Stimulated activated CD4-positive, alpha-beta T cell treated with anti-CD3 and anti-CD28 coated beads, Interleukin-1b, Interleukin-23, amount 100 ng/mL, for 1 hour (primary cell): Measurements from ENCODE around the gene PALM2AKAP2.
"Not testable (repeated sequence)": the region's sequence is repeated elsewhere in the genome, so short reads cannot be mapped to it uniquely, and the experiment has no call there.

ENCODE experiments used
- DNase-seq, 2 donors: peaks; one replicate each; pipeline ENCODE4 v3.0.0-alpha.2; 2020; ENCODE audit warnings: low read depth in 2 of 2

PALM2AKAP2 gene

DNA sequence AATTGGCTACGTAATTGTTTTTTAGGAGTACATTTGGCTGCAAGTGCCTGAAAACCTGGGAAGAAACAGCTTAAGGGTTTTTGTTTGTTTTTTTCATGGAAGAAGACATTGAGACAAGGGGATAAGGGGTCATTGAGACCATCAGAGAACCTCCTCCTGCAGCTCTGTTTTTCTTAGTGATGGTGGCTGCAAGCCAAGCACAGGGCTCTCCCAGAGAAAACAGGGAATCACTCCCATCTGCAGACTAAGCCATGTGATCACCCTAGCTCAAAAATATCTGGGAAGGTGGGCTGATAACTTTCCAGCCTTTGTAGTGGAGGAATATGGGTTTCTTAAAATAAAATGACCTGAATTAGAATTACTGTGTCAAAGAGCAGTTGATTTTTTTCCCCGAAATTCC lies 25.1 kb downstream of the PALM2AKAP2 start:
- no peak for DNase-seq

GRCh38 chr9:109806506-109807115 lies 26.6 kb downstream of the PALM2AKAP2 start:
- no peak for DNase-seq

DNA sequence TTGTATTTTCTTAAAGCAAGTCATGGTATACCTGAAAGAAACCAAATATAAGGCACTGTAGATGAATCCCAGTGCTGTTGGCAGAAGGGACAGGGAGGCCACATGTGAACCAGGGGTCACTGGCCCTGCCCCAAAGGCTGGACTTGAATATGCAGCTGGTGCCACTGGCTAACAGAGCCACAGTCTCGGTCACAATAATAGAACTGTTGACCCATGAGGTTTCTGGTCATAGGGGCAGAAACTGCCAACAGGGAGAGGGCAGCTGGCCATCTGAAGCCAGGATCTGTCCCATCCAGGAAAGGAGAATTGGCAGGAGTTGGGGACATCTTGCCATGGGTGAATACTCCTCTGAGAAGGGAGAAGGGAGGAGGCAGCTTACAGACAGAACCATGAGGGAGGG lies 31.9 kb downstream of the PALM2AKAP2 start:
- DNase-seq = no peak

GRCh38 chr9:109812331-109812730 lies 32.3 kb downstream of the PALM2AKAP2 start:
- DNase-seq = no peak

DNA sequence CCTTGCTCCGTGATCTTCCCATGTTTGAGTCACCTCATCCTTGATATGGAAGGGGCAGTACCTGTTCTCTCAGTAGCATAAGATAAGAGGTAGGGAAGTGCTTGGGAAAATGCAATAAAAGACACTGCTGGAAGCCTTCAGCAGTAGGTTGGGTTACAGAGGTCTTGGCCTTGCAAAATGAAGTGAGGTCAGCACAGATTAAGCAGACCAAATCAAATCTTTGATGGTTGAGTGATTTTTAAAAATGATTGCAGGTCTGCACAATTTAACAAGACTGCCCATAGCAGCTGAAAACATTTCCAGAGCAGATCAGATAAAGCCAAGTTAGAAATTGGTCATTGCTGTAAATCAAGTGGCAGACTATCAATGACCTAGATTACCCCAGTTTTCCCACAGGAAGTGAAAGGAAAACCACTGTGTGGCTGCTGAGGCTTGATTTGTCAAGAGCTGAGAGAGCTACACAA lies 32.9 kb downstream of the PALM2AKAP2 start:
- no peak for DNase-seq

DNA sequence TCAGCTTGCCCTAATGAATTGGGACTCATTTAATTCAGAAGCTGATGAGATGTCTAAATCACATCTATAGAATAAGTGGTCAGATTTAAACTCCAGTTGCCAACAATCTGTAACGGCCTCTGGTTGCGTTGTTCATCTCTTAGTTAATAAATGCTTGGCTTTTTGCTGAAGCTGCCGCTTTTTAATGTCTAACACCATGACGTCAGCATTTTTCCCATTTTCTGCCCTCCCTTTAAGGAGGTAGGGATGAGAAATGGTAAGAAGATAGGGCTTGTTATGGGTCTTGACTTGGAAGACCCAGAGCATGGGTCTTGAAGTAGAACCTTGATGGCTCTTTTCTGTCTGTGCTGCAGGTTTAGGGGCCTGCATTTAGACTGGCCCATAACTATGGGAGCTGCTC lies 33.3 kb downstream of the PALM2AKAP2 start:
- no peak for DNase-seq

DNA sequence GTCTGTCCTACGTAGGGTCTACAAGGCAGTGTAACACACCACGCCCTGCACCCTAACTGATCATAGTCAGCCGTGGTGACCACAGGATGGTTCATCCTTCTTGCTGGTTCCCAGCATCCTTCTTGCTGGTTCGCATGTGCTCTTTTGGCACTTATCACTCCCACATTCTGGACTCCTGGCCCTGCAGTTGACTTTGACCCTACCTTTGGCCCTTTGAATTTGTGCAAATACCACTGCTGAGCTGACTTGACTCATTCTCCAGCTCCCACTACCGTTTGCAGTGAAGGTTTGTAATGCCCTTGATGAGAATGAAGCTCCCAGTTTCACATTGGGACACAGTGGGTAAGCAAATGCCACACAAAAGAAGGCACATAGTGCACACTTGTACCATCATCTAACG lies 33.8 kb downstream of the PALM2AKAP2 start:
- DNase-seq = no peak

DNA sequence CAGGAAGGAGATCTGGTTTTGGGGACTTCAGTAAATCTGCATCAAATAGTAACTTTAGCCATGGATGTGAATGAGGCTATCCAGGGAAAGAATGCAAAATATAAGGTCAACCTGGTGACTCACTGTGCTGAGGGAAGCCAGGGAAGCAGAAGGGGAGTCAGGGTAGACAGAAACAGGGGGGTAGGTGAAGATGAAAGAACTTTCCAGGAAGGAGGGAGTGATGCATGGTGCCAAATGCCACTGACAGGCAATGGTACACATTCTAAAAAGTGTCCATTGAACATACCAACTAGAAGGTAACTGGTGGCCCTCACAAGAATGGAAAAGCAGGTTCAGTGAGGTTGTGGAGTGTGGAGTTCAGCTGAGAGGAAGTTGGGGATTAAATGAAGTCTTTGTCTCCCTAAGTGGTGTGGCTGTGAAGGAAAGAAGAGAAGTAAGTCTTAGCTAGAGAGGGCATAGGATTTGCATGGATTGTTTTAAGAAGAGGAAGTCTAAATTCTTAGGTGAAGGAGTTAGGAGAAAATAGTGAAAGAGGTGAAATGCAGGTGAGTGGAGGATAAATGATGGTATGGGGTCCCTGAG lies 35.5 kb downstream of the PALM2AKAP2 start:
- no peak for DNase-seq

DNA sequence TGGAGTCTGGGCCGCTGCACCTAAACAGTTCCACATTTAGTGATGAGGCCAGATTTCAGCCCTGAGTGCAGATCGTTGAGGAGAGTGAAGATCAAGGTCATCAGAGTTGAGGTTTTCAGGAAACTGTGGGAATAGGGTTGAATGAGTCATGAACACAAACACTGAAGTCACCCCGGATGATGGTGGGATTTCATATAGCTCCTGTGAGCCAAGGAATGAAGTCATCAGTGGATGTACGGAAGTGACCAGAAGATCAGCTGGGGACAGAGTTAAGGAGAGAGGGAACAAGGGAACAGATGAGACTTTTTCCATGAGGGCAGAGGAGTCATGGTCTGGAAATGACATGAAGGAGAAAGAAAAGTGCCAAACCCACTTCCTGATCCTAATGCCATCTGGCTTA lies 36.5 kb downstream of the PALM2AKAP2 start:
- DNase-seq = no peak

DNA sequence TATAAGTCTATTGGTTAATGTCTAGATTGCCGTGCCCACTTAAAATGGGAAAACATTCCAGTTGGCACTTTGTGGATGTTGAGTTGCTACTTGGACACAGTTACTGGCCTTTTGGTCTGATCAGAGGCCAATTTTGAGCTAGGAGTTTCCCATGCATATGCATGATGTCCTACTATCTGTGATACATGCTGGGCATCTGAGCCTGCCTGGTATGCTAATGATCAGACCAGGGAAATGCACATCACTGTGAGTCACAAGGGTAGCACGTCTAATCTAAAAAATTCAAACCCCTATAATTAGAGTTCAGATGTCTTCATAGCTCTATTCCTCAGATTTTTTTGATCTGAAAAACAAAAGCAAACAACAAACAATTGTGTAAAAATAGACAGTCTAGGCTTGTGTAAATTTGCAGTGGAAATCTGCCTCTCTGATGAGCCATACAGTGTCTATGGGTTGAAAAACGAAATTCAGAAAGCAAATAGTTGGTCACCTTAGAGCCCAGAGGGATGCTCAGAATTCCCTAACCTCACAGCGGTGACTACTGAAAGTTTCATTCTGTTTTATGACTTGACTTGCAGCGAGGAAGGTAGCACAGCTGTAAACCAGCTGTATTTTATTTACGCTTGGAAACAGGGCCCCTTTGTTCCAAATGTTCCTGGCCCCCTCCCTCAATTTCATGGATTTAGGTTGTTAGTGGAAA lies 37.3 kb downstream of the PALM2AKAP2 start:
- no peak for DNase-seq

- DNase-seq = no peak
Observed at GRCh38 chr9:109817846-109818472, 38.0 kb downstream of the PALM2AKAP2 start.

DNA sequence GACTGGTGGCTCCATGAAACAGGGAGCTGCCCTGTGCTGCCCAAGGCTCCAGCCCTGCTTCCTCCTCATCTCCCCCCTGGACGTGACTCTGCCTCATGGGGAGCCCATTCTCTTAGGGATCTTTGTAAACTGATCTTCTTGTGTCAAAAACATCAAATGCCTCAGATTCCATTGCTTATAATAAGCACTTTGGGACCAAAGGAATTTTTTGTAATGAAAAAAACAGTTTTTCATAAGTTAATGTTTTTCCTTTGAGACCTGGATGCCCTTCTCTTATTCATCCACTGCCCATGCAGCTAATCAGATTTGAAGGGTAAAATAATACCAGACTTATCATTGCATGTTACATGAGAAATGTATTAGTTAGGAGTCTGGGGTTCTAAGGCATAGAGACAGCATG lies 41.7 kb downstream of the PALM2AKAP2 start:
- DNase-seq = no peak

GRCh38 chr9:109825383-109825782 lies 45.4 kb downstream of the PALM2AKAP2 start:
- DNase-seq = not testable (repeated sequence)

- DNase-seq = no peak
Observed at GRCh38 chr9:109826559-109826958, 46.6 kb downstream of the PALM2AKAP2 start.

DNA sequence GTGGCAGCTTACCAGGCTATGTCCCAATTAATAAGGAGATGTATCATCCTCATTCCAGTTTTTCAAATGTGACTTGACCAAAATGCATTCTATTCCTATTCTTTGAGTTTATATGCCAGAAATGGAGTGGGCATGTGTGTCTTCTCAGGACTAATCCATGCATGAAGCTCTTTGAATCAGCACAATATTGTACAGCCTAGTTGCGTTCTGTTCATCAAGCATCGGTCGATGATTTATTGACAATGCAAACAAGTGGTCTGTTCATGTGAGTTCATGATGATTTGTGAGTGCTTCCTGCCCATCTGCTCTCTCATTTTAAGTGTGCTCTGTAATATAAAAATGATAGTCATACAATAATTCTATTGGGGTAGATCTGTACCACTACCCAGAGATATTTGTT lies 48.3 kb downstream of the PALM2AKAP2 start:
- DNase-seq = no peak
